HG03354 (cell line): ENCODE data around the gene STX12.
A peak's percentile ranks its signal among the peaks of the same experiment; 100 is the strongest.
"Not testable (repeated sequence)": the region's sequence is repeated elsewhere in the genome, so short reads cannot be mapped to it uniquely, and the experiment has no call there.

ENCODE experiments used
- ATAC-seq: cut with Tn5 transposase; IDR thresholded peaks from one replicate; pipeline ENCODE4 v1.9.1; 2021; ENCODE audit warnings: mild to moderate bottlenecking; ENCODE audit not compliant: unreplicated experiment, poor library complexity, severe bottlenecking

Gene STX12

DNA sequence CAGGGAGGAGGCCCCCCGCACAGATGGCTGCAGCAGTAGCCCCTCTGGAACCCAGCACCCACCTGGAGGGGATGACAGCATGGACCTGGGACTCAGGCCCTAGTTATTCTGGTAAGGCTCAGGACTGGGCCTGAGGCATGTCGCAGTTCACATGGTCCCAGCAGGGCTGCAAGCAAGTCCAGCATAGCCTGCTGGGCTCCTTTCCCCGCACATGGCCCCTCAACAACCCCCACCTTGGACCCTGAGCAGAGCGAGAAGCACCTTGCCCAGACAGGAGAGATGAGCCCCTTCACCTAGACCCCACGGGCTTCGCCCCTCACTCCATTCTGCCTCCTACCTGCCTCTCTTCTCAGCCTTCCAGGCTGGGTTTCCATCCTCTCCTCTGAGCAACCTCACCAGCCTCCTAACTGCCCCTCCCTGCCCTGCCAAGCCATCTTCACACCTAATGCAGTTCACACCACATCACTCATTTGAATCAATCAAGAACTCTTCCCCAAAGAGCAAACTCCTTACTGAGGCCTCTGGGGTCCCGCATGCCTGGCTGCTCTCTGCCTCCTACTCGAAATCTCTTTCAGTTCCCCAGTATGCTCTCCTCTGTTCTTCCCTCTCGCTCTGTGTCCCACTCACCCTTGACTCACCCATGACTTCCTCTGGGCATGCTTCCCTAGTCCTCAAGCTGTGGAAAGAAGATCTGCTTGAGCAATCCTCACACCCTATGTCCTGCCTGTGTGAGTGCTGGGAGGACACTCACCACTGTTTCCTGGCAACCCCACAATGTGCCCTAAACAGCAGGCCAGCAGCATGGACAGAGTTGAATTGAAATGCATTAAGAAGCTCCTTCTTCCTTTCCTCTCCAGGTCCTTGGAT is 89.9 kb downstream of the STX12 start:
- ATAC-seq, result no peak

DNA sequence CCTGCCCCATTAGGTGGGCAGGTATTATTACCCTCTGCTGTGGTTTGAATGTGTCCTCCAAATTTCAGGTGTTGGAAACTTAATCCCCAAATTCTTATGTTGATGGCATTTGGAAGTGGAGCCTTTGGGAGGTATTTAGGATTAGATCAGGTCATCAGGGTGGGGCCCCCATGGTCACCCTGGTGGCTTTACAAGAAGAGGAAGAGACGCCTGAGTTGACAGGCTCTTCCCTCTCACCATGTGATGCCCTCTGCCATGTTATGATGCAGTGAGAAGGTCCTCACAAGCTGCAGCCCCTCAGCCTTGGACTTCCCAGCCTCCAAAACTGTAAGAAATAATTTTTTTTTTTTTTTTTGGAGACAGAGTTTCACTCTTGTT is 90.5 kb downstream of the STX12 start:
- no peak for ATAC-seq

DNA sequence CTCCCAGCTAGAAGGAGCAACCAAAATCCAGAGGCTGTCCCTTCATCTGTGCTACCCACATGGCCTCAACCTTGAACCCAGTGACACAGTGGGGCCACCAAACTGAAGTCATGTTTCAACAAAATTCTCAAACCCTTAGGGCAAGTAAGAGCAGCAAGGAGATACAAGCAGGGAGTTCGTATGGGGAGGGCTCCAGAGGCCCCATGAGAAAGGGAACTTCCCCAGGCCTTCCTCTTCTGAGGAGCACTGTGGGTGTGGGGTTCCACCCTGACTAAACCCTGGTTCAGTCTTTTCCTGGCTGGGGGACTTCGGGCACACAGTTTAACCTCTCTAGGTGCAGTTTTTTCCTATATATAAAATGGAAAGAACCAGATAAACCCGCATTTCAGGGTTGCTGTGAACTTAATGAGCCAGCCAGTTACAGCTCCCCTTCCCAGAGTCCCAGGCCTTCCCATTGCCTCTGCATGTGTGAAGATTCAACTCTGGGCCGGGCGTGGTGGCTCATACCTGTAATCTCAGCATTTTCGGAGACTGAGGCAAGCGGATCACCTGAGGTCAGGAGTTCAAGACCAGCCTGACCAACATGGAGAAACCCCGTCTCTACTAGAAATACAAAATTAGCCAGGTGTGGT is 91.4 kb downstream of the STX12 start:
- no peak for ATAC-seq

DNA sequence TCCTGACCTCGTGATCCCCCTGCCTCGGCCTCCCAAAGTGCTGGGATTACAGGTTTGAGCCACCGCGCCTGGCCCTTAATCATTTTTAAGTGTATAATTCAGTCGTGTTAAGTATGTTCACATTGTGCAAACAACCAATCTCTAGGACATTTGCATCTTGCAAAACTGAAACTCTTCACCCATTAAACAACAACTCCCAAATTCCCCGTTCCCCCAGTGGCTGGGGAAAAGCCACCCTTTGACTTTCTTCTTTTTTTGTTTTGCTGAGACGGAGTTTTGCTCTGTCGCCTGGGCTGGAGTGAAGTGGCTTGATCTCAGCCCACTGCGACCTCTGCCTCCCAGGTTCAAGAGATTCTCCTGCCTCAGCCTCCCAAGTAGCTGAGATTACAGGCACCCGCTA is 92.8 kb downstream of the STX12 start:
- no peak for ATAC-seq

DNA sequence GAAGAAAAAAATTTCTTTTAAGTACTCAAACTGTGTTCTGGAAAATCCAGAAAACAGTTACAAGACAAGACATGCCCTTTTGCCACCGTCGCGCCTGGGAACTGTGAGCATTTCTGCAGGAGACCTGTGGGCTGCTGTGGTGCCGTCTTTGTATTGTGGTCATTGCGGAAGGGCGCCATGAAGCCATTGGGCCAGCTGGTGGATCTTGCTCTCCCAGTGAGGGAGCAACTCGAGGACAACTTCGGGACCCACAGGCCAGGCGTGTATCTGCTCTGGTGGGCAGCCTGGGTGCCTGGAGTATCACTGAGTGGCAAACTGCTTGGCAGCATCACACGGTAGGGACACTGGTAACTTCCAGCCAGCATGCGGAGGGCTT is 95.5 kb downstream of the STX12 start:
- no peak for ATAC-seq

DNA sequence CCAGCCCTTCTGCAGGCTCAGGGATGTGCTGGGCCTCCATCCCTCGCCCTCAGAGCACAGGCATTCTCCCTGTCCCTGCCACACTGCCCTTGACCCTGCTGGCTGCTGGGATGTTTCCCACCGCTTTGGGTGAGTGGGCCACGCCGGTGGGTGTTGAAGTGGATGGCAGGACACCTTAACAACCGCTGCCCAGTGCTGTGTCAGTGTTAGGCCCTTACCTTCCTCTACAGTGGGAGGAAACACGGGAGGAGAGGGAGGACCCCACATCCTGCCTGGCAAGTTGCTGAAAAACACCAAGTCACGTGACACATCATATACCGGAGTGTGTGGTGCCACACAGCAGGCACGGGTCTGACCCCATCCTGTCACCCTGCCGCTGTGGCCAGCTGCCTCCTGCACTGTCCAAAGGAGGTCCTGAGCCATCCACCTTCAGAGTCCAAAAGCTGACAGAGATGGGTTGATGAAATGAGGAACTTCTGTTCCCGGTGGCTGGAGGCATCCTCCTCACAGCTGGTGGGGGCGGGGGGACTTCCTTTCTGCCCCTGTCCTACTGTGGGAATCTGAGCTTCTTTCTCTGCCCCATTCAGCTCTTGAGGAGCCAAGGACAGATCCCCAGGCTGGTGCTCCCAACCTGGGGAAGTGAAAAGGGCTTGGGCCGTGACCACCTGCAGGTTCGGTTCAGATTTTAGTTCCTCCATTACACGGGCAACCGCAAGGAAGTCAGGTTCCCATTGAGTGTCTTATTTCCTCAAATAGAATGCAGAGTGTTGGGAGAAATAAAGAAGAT is 96.1 kb downstream of the STX12 start:
- peak; percentile 40 for ATAC-seq

DNA sequence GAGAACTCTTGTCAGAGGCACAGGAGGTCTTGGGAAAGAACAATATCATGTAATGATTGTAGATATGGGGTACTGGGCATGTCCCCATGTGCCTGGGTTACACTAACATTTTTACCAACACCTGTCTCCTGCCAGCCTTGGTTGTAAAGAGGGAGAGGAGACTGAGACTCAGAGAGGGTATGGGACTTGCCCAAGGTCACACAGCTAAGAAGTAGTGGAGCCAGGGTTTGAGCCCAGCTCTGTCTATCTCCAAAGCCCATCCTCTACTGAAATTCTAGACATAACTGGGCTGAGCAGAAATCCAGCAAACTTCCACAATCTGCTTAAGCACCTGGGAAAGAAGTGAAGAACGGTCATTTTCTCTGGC is 96.7 kb downstream of the STX12 start:
- no peak for ATAC-seq

DNA sequence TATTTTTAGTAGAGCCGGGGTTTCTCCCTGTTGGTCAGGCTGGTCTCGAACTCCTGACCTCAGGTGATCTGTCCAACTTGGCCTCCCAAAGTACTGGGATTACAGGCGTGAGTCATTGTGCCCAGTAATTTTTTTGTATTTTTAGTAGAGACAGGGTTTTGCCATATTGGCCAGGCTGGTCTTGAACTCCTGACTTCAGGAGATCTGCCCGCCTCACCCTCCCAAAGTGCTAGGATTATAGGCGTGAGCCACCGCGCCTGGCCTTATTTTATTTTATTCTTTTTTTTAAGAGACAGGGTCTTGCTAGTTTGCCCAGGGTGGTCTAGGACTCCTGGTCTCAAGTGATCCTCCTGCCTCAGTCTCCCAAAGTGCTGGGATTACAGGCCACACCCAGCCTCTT is 98.1 kb downstream of the STX12 start:
- not testable (repeated sequence) for ATAC-seq

DNA sequence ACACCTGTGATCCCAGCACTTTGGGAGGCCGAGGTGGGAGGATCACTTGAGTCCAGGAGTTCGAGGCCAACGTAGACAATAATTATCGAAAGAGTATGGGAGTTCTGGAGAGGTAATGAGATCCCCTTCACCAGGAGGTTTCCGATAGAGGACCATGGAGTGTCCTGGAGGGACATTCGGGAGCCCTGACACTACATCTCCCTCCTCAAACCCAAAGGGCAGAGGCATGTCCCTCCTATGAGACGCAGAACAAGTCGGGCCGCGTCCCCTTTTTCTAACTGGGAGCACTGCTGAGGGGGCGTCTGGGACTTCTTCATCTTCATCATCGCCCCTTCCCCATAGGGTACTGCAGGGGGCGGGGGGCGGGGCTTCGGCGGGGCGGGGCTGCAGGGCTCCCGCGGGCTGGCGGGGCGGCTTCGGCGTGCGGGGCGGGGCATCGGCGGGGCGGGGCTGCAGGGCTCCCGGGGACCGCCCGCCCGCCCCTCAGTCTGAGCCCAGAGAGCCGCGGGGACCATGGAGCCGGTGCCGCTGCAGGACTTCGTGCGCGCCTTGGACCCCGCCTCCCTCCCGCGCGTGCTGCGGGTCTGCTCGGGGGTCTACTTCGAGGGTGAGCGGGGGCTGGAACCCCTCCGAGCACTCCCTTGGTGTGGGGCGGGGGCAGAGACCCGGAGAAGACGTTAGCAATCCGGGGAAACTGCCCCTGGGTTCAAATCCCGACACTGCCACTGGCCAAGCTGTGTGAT is 99.2 kb downstream of the STX12 start, which contains the start of gene THEMIS2:
TSS of gene THEMIS2 (plus strand) at position 486 of the 743 bp plus-strand sequence. CDS start at position 514, 28 bp downstream.
- peak; percentile 34 for ATAC-seq

DNA sequence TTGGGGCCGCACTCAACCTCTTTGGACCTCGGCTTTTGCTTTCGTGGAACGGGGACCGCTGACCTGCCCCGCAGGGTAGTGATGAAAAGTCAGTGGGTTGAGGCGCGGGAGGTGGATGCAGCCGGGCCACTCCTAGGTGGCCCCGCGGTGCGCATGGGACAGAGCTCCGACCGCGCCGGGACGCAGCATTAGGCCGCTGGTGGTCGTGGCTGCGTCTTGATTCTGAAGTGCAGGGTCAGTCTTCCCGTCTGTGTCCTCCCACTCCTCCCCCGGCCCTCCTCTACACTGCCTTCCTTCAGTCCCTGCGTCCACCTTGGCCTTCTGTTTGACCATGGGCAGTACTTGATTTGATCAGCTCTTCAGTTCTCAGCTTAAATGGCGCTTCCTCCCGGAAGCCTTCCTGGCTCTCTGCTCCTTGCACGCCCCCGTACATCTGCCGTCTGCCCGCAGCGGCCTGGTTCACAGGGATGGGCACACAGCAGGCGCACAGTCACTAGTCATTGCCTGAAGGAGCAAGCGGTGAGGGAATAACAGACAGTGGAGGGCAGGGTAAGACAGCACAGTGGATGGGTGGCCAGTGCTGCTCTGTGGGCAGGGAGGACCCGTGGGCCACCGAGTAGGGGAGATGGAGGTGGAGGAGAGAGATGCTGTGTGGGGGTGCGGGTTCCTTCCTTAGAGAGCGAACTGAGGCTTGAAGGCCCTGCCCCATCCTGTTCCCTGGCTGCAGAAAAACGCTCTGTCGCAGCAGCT is 100.0 kb downstream of the STX12 start:
- ATAC-seq, result peak; percentile 11

DNA sequence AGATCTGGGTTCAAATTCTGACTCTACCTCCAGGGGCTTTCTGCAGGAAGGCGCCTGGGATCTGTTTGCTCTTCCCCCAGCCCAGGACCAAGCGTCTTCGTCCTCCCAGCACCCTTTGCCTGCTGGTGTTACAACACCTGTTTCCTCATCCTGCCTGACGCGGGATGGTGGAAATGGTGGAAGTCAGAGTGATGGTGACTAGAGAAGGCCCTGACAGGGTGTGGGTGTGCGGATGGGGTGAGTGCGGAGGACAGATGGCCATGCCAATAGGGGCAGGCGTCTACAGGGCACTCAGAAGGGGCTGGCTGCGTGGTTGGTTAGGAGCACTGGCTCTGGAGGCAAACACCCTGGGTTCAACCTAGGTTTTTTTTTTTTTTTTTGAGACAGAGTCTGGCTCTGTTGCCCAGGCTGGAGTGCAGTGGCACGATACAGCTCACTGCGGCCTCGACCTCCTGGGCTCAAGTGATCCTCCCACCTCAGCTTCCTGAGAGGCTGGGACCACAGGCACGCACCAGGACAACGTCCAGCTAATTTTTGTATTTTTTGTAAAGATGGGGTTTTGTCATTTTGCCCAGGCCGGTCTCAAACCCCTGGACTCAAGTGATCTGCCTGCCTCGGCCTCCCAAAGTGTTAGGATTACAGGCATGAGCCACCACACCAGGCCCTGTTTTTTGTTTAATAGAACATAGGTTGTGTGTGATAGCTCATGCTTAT is 100.8 kb downstream of the STX12 start:
- no peak for ATAC-seq
